D721Med (cell line): ENCODE results near the gene RBFA.
"Not testable (repeated sequence)": the region's sequence is repeated elsewhere in the genome, so short reads cannot be mapped to it uniquely, and the experiment has no call there.

Source experiments
- DNase-seq: peaks from one replicate; pipeline ENCODE4 v3.0.0; 2011; ENCODE audit warnings: low spot score; ENCODE audit not compliant: insufficient read length
- FAIRE-seq: peaks from 2 replicates; lab custom pipeline; 2011; peaks lifted over from hg19 to GRCh38; lab: Jason Lieb, UNC
- CTCF ChIP-seq: IDR thresholded peaks from 2 replicates; pipeline ENCODE4 v1.5.1; 2012; ENCODE audit warnings: mild to moderate bottlenecking, control low read depth; ENCODE audit not compliant: insufficient read depth; ENCODE audit errors: missing control alignments

The RBFA gene

GRCh38 chr18:80010551-80010906, 23.7 kb upstream of the RBFA start:
- TF ChIP-seq CTCF = no peak
- DNase-seq = peak; percentile 6
- no peak for FAIRE-seq

DNA sequence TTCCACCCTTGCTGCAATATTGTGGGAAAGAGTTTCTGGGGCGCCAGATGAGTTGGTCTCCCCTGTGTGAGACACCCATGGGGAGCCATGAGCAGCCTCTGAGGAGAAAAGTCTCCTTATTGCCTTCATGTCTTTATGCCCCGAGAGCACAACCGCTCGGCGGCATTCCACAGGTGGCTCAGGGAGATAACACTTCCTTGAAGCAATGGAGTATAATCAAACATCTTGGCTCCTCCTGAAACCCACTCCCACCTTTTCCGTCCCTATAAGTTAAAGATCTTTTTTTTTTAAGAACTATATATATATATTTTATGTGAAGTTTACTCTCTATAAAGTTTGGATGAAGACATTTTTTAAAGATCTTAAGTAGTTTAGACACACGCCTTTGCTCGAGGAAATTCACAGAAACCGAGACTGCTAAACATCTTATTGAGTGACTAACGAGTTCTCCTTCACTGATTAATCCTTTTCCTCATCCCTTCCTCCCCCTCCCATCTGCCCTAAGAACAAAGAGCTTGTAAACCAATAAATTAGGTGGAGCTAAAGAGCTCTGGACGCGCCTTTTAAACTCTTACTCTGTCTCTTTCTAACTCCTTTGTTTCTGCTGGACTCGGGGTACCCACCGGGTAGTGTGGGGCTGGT, 22.6 kb upstream of the RBFA start:
- not testable (repeated sequence) for DNase-seq, FAIRE-seq

- FAIRE-seq = no peak
- peak; percentile 12 for DNase-seq
- no peak for TF ChIP-seq CTCF
Observed at GRCh38 chr18:80012714-80013113, 21.5 kb upstream of the RBFA start.

- no peak for FAIRE-seq
- TF ChIP-seq CTCF = no peak
- DNase-seq = no peak
Observed at GRCh38 chr18:80022613-80023012, 11.6 kb upstream of the RBFA start.

- FAIRE-seq (no peak), DNase-seq (no peak)
- peak; percentile 14 for TF ChIP-seq CTCF
Observed at GRCh38 chr18:80023173-80023572, 11.1 kb upstream of the RBFA start.

DNA sequence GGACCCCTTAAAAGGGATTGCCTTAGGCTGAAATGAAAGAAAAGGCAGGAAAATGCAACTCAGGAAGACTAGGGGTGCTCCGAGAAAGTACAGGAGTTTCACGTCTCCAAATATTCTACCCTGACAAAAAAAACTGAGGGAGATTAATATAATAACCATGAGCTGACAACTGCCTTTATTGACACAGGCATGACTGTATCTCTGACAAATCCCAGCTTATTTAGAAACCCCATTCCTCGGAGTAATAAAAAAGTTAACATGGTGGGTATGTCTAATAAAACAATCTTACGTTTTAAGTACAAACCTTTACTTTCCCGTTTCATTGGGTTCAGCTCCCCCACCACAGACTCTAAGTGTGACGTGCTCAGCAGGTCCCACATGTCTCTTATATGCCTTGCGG, 7.9 kb upstream of the RBFA start:
- no peak for FAIRE-seq
- DNase-seq = no peak
- TF ChIP-seq CTCF = no peak

DNA sequence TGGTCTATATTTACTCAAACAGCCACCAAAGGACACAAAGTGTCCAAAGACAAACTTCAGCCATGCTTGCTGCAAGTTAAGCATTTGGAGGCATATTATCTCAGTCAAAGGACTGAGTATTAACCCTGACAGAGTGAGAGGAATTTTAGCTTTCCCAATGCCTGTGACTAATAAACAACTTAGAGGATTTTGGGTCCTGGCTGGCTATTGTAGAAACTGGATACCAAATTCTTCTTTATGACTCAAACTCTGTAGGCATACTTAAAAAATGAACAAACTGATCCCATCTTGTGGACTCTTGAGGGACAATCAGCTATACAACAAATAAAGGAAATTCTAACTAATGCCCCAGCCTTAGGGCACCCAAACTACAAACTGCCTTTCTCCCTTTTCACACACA, 6.5 kb upstream of the RBFA start:
- not testable (repeated sequence) for DNase-seq
- peak; percentile 95 for FAIRE-seq

- no peak for TF ChIP-seq CTCF
- FAIRE-seq = no peak
- no peak for DNase-seq
Observed at GRCh38 chr18:80029690-80030089, 4.5 kb upstream of the RBFA start.
